ENCODE results near the gene ZFAND3.

Gene ZFAND3

DNA sequence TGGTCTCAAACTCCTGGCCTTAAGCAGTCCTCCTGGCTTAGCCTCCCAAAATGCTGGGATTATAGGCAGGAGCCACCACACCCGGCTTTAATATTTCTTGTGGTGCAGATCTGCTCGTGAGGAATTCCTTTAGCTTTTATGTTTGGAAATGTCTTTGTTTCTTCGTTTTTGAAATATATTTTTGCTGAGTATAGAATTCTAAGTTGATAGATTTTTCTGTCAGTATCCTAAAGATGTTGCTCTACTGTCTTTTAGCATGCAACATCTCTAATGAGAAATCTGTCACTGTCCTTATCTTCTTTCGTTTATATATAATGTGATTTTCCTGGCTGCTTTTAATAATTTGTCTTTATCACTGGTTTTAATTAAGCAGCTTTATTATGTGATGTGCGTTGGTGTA lies 75.1 kb downstream of the ZFAND3 start:
- no peak for DNase-seq (ENCODE audit: low read depth in 2 of 2)

DNA sequence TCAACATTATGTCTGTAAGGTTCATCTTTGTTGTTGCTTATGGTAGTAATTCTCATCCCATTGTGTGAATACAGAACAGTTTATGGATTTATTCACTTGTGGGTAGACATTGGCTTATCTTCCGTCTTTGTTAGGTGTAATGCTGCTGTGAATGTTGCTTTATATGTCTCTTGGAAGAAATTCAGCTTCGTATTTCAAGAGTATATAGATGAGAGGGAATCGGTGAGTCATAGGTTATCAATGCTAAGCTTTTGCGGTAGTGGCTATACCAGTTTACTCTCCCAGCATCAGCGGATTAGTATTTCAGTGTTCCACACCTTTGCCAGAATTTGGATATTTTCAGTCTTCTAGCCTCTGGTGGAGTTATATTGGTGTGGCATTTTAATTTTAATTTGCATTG lies 77.8 kb downstream of the ZFAND3 start:
- no peak for DNase-seq (ENCODE audit: low read depth in 2 of 2)

DNA sequence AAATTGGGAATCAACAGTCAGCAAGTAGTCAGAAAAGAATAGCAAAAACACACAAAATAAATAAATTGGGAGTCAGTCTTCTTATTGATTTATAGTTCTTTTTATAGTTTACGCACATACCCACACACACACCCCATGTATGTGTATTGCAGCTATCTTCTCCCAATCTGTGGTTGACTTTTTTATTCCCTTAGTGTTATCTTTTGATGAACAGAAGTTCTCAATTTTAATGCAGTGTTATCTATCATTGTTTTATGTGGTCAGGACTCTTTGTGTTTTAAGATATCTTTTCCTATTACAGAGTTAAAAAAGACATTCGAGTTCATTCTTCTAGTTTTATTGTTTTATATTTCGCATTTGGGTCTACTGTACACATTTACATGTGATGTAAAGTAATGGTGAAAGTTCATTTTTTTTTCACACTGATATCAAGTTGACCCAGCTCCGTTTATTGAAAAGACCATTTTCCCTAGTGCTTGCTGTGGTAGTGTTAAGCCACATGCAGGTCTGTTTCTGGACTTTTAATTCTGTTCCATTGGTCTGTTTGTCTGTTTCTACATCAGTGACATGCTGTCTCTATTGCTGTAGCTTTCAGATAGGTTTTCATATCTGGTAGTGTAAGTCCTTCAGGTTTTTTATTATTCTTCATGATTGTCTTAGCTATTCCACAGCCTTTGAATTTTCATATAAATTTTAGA lies 78.4 kb downstream of the ZFAND3 start:
- DNase-seq (ENCODE audit: low read depth in 2 of 2) = no peak

DNA sequence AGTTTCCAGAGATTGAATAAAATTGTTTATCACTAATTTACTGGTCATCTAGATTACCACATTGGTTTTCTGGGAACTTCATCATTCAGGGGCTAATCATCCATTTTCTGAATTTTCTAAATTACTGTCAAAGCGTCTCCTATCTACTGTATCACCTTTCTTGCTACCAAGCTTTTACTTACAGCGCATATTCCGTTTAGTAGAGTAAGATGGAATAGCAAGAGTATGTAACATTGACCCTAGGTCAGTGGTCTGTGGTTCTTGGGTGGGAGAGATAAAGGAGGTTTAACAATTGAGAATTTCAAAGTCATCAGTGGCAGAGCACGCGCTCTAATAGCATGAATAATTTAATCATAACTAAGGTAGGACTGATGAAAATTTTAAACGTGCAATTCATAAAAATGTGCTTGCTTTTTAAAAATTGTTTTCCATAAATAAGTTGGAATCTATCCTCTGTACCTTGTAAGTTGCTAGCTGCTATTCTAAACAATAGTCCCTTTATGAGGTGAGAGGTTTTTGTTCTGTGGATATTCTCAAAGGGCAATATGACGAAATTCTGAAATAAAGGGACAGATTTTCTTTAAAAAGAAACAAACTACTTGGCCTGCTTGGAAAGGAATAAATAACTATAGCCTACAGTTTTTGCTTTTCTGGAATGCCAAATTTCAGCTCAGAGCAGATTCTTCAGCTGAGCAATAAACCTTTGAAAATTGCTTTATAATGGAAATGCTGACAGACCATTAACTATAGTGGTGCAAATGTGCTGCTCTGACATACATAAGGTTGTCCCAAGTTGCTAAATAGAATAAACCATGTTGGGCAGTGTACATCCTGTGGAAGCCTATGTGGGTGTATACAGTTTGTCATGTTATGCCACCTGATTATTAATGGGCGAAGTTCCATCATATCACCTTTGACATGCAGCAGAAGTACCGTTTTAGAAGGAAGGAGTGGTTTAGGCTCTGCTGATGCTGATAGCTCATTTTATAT lies 84.1 kb downstream of the ZFAND3 start:
- DNase-seq (ENCODE audit: low read depth in 2 of 2) = no peak

DNA sequence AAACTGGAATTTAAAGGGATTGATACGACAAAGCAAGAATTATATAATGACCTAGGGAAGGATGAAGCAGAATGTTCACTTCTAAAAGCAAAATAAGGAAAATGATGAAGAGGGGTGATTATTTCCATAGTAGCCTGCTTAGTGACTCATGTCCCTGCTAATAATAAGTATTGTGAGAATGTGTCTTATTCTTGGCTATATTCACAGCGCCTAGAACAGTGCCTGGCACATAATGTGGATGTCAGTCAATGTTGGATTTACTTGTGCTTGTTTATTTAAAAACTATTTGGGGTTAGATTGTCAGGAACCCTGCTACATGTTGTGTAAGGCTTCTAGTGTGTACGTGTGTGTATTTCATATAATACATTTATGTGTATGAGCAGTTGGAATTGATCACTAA lies 85.1 kb downstream of the ZFAND3 start:
- DNase-seq (ENCODE audit: low read depth in 2 of 2) = no peak

DNA sequence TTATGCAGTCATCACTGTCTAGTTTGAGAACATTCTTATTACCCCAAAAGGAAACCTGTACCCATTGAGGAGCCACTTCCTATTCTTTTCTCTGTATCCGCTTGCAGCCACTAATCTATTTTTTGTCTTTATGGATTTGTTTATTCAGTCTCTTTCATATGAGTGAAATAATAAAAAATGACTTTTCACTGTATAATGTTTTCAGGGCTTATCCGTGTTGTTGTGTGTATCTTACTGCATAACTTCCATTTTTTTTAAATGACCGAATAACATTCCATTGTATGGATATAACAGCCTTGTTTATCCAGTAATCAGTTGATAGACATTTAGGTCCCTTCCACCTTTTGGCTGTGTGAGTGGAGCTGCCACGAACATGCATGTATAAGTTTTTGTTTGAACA lies 86.6 kb downstream of the ZFAND3 start:
- DNase-seq (ENCODE audit: low read depth in 2 of 2) = no peak

DNA sequence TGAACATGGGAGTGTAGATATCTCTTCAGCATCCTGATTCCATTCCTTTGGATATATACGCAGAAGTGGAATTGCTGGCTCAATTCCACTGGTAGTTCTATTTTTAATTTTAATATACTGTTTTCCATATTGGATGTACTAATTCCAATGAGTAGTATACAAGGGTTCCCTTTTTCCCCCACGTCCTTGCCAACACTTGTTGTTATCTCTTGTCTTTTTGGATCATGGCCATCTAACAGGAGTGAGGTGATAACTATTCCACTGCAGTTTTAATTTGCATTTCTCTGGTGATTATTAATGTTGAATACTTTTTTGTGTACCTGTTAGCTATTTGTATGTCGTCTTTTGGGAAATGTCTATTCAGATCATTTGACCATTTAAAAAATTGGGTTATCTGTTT lies 91.5 kb downstream of the ZFAND3 start:
- DNase-seq (ENCODE audit: low read depth in 2 of 2) = no peak

DNA sequence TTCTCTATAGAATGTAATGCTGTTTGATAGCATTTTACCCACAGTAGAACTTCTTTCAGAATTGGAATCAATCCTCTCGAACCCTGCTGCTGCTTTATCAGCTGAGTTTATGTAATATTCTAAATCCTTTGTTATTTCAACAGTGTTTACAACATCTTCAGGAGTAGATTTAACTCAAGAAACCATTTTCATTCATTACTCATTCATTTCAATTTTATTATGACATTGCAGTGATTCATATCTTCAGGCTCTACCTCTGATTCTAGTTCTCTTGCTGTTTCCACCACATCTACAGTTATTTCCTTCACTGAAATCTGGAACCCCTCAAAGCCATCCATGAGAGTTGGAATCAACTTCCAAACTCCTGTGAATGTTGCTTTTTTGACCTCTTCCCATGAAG lies 93.7 kb downstream of the ZFAND3 start:
- DNase-seq (ENCODE audit: low read depth in 2 of 2) = no peak

DNA sequence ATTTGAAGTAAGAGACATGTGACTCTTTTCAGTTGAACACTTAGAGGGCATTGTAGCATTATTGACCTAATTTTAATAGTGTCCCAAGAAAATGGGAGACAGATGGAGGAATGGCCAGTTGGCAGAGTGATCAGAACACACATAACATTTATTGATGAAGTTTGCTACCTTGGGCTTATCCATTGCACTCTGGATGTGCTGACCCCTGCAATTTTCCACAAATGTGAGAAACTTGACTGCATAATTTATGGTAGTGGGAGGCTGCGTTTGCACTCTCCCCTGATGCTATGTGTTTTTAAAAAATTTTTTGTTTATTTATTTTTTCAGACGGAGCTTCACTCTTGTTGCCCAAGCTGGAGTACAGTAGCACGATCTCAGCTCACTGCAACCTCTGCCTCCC lies 95.9 kb downstream of the ZFAND3 start:
- DNase-seq (ENCODE audit: low read depth in 2 of 2) = no peak

DNA sequence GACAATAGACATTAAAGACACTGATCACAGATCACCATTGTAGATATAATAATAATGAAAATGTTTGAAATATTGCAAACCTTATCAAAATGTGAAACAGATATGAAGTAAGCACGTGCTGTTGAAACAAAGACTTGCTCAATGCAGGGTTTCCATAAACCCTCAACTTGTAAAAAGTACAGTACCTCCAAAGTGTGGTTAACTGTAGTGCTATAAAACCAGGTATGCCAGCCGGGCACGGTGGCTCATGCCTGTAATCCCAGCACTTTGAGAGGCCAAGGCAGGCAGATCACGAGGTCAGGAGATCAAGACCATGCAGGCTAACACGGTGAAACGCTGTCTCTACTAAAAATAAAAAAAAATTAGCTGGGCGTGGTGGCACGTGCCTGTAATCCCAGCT lies 96.6 kb downstream of the ZFAND3 start:
- DNase-seq (ENCODE audit: low read depth in 2 of 2) = no peak

DNA sequence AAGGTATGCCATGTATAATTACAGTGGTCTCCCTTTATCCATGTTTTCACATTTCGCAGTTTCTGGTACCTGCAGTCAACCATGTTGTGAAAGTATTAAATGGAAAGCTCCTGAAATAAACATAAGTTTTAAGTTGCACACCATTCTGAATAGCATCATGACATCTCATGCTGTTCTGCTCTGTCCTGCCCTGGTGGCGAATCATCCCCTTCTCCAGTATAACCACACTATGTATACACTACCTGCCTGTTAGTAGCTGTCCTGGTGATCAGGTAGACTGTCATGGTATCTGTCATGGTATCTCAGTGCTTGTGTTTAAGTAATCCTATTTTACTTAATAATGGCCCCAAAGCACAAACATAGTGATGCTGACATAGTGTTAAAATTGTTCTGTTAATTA lies 97.1 kb downstream of the ZFAND3 start:
- DNase-seq (ENCODE audit: low read depth in 2 of 2) = no peak

DNA sequence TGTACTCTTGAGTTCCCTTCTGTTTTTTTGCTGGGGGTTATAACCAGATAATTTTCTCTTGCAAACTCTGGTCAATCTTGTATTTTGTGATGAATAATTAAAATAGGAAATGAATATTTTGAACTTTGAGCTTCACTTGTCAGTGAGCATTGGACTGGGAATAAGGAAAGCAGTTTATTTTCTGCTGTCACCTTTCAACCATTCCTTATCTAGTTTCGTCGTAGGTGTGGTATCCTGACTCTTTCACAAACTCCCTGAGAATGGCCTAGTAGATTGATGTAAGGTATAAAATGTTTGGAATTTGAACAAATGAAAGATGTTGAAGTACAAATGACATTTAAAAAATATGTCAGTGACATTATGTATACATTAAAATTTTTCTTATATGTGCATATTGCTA lies 98.0 kb downstream of the ZFAND3 start:
- no peak for DNase-seq (ENCODE audit: low read depth in 2 of 2)

DNA sequence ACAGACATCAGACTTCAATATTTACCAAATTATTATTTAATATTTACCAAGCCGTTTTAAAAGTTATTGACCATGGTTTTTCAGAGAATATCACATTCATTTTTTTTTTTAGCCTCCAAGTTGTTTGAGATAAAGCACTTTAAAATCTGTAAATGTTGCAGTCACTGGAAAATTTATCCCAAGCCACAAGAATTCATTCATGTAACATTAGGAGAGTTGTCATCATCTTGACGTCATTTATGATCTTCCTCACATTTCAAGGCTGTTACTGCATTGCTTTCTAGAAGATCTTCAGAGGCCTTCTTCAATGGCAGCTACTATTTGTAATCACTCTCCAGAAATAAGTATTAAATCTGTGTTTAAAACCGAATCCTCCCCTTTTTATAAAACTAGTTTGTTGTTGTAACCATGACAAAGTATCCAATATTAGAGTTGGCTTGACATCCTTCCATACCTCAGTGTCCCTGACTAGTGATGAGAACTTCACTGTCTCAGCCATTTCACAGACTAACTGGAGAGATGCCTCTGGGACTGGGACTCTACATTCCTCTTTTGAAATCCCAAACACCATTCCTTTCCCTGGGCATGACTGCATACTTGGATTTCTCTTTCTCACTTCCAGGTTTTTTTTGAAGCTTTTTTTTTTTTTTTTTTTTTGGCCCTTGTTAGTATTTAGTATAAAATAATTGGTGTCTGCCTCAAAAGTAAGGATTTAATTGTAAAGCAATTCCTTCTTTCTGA lies 100.1 kb downstream of the ZFAND3 start:
- no peak for DNase-seq (ENCODE audit: low read depth in 2 of 2)

DNA sequence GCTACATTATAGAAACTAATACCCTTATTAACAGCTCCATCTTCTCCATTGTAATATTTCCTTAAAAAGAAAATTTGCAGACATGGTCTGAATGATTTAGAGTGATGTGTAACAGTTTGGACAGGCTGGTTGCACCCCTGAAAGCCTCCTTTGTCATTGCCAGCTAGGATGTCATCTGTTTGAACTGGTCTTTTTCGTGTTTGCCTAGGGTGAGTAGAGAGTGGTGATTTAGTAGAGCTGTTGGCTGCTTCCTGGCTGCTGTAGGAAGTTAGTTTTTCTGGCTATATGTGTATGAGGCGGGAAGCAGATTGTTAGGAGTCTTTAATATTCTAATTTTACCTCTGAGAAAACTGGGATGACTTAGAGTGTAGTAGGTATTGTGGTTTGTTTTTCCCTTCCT lies 101.1 kb downstream of the ZFAND3 start:
- DNase-seq (ENCODE audit: low read depth in 2 of 2) = no peak

DNA sequence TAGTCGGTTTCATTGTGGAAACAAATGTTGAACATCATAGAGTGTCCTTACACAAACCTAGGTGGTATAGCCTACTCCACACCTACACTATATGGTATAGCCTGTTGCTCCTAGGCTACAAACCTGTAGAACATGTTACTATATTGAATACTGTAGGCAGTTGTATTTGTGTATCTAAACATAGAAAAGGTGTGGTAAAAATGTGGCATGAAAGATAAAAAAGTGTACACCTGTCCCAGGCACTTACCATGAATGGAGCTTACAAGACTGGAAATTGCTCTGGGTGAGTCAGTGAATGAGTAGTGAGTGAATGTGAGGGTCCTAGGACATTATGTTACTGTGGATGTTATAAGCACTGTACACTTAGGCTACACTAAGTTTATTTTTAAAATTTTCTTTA lies 103.0 kb downstream of the ZFAND3 start:
- DNase-seq (ENCODE audit: low read depth in 2 of 2) = no peak

DNA sequence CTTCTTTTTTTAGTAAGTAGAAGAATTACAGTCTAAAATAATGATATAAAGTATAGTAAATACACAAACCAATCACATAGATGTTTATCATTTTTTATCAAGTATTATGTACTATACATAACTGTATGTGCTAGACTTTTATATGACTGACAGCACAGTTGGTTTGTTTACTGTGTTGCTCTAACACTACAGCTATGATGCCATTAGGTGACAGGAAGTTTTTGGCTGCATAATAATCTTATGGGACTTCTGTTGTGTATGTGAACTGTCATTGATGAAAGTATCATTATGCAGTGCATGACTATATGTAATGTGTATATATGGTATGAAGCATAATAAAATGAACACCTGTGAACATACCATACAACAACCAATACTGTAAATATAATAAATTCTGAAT lies 104.0 kb downstream of the ZFAND3 start:
- no peak for DNase-seq (ENCODE audit: low read depth in 2 of 2)

DNA sequence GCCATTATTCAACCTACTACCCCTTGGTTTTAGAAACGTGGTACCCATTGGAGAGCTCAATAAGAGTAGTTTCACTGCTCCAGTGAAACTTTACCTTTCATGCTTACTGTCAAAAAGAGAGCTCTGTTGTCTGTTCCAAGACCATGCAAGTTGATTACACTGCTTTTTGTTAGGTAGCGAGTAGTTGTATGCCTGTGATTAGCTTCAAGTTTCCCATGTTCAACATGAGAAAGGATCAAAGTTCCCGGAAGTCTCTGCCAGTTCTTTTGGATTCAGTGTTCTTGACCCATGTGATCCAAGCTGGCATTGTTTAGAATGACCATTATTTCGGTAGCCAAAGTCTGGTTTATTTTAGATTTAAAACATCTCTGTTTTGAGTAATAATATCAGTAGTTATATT lies 107.1 kb downstream of the ZFAND3 start:
- no peak for DNase-seq (ENCODE audit: low read depth in 2 of 2)

DNA sequence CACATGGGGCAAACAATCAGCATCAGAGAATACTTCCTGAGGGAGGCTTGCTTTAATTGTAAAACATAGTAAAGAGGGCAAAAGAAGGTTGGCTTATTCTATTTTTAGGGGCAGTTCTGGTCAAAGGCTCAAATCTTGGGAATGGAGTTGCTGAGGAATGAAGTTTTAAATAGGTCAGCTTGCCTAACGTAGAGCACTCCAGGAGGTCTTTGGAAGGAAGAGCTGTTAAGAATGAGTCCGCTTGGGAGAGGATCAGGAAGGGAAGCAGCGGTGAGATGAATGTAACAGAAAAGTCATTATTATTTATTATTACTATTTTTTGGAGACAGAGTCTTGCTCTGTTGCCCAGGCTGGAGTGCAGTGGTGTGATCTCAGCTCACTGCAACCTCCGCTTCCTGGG lies 108.7 kb downstream of the ZFAND3 start:
- DNase-seq (ENCODE audit: low read depth in 2 of 2) = no peak

DNA sequence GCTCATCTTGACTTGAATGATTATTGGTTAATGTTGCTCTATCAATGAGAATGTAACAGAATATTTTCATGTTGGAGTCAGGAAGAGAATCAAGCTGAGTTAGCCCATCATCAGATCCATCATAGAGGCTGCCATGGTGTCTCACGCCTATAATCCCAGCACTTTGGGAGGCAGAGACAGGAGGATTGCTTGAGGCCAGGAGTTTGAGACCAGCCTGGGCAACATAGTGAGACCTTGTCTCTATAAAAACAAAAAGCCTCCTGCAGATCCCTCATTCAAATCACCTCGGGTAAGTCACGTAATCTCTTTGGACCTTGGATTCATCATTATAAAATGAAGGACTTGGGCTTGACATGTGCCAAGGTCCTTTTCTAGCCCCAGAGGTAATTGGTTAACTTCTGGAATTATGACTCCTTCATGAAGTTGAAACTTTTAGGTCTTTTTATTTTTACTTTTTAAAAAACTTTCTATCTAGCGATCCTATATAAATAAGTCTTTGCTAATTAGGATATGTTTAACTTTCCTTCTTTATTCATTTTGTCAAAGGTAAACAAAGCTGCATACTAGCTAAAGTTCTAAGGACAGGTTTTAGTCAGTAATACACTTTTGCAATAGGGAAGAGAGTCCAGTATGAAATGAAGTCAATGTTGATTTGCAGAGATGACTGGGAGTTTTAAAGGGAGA lies 110.9 kb downstream of the ZFAND3 start:
- DNase-seq (ENCODE audit: low read depth in 2 of 2) = no peak

DNA sequence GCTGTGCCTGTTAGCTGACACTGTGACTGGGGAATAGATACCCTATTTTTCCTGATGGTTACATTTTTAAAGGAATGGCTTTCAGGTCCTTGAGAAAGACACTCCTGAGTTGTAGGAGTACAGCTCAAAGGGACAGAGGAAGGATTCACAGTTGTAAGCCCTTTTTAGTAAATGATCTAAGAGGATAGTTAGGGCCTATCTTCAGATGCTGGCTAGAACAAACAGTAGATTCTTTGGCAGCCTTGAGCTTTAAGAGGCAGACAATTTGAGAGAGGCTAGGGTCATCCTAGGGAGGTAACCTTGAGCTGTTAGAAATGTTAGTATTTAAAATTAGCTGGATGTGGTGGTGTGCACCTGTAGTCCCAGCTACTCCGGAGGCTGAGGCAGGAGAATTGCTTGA lies 111.5 kb downstream of the ZFAND3 start:
- DNase-seq (ENCODE audit: low read depth in 2 of 2) = no peak

DNA sequence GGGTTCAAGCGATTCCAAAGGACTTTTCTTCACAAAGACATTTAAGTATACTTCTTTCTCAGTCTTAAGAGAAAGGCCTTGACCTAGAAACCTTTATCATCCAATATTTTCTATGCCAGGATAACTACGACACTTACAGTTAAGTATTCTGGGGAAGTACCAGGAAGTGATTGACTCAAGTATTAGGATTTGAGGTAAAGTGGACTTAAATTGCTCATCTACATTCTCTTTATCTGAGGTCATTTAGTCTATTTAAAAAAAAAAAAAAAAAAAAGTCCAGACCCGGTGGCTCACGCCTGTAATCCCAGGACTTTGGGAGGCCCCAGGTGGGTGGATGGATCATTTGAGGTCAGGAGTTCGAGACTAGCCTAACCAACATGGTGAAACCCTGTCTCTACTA lies 114.7 kb downstream of the ZFAND3 start:
- DNase-seq (ENCODE audit: low read depth in 2 of 2) = no peak

DNA sequence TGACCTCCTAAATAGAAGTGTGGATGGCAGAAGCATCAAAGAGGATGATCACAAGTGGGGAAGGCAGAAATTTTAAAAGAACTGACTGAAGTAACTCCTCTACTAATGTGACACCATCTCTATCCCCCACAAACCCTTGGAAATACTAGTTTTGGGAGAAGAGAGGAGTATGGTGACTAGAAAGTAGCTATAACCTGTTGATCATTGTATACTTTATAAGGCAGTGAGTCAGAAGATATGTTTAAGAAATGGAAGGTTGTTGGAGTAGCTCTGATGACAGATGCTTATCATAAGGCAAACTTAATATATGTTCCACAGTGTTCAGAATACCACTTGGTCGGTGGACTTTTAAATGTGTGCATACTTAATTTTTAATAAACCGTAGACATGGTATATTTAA lies 116.6 kb downstream of the ZFAND3 start:
- no peak for DNase-seq (ENCODE audit: low read depth in 2 of 2)
